K562 (cell line): ENCODE measurements around the gene WDR35. TPM values are rescaled to one million over a fixed set of nuclear protein-coding genes. Genes with fewer than 3 reads are reported as not detected.

ENCODE experiments used
- ATAC-seq: fragments of 200-7000 bp; cut with Tn5 transposase; 3 replicates; pipeline ENCODE4 v1.9.1; 2020; ENCODE audit warnings: moderate library complexity
- BruUV-seq: library from RNA; stranded (reverse); fragments of 400-500 nt; replicated peaks from 2 replicates; lab custom pipeline; 2021; lab: Mats Ljungman, UMichigan
- CTCF ChIA-PET: fragments of 300-600 bp; formaldehyde crosslinking; extraction: SDS; loops from one replicate; lab custom pipeline; 2021; ENCODE audit warnings: low intra/inter-chr PET ratio; lab: Yijun Ruan, JAX
- POLR2A ChIA-PET: fragments of 300-600, 350-650 bp; sonication (Branson Sonifier 250); formaldehyde crosslinking; extraction: SDS; loops from one replicate; lab custom pipeline; 2021; ENCODE audit warnings: antibody characterized with exemption, inconsistent platforms; lab: Yijun Ruan, JAX
- DNase-seq, 4 experiments: peaks; one replicate each; pipeline versions ENCODE4 v3.0.0 to v3.0.0-alpha.2; 2011 to 2018; ENCODE audit warnings: low spot score in 3 of 4, mixed read lengths in 3 of 4; ENCODE audit errors: extremely low read depth in 1 of 4
- FAIRE-seq: peaks from 2 replicates; lab custom pipeline; 2011; peaks lifted over from hg19 to GRCh38; lab: Jason Lieb, UNC
- H2AFZ ChIP-seq: 2 replicates; pipeline ENCODE4 v1.6.0; 2011; ENCODE audit warnings: low read depth, low read length, control low read depth, inconsistent platforms
- H3K27ac ChIP-seq: fragments of 200-600 bp; 3 replicates; pipeline ENCODE4 v1.8.0; 2011; ENCODE audit warnings: low read depth, mild to moderate bottlenecking, control low read depth, inconsistent platforms, low read length, moderate library complexity, mixed read lengths; ENCODE audit errors: extremely low read depth
- H3K27me3 ChIP-seq, 2 experiments: fragments of 300-600 bp in 1 of 2; 2 replicates in 1 of 2; 3 replicates in 1 of 2; pipeline versions ENCODE4 v1.6.0 to v1.8.0; 2011; ENCODE audit warnings: inconsistent platforms in 2 of 2, low read length in 2 of 2, mild to moderate bottlenecking in 1 of 2, mixed read lengths in 1 of 2, moderate library complexity in 1 of 2; ENCODE audit not compliant: control insufficient read depth in 2 of 2, insufficient read depth in 2 of 2
- H3K36me3 ChIP-seq: fragments of 300-600 bp; 3 replicates; pipeline ENCODE4 v1.8.0; 2011; ENCODE audit warnings: mild to moderate bottlenecking, low read length, inconsistent platforms; ENCODE audit not compliant: control insufficient read depth, insufficient read depth
- H3K4me1 ChIP-seq, 2 experiments: fragments of 200-600 bp in 1 of 2; replicated peaks in 1 of 2; 2 replicates in 1 of 2; 3 replicates in 1 of 2; pipeline versions ENCODE4 v1.5.1 to v1.8.0; 2011; ENCODE audit warnings: inconsistent platforms in 2 of 2, low read length in 2 of 2, mild to moderate bottlenecking in 1 of 2, mixed read lengths in 1 of 2, moderate library complexity in 1 of 2; ENCODE audit not compliant: control insufficient read depth in 2 of 2, insufficient read depth in 2 of 2
- H3K4me2 ChIP-seq: 2 replicates; pipeline ENCODE4 v1.6.1; 2011; ENCODE audit warnings: low read length, control low read depth, inconsistent platforms, mixed read lengths; ENCODE audit not compliant: insufficient read depth
- H3K4me3 ChIP-seq: fragments of 200-600 bp; sonication (generic), shearing (Covaris generic); 2 replicates; pipeline ENCODE4 v1.5.1; 2016; ENCODE audit warnings: control low read depth, inconsistent platforms
- H3K79me2 ChIP-seq: fragments of 200-600 bp; 3 replicates; pipeline ENCODE4 v1.8.0; 2011; ENCODE audit warnings: low read length, inconsistent platforms; ENCODE audit not compliant: control insufficient read depth, insufficient read depth
- H3K9ac ChIP-seq, 2 experiments: 2 replicates each; pipeline versions ENCODE4 v1.6.0 to v1.6.1; 2011; ENCODE audit warnings: low read depth in 2 of 2, low read length in 2 of 2, control low read depth in 1 of 2, inconsistent platforms in 1 of 2, mild to moderate bottlenecking in 1 of 2, mixed read lengths in 1 of 2; ENCODE audit not compliant: insufficient read depth in 1 of 2
- H3K9me1 ChIP-seq: one replicate; pipeline ENCODE4 v1.6.0; 2011; ENCODE audit warnings: inconsistent platforms, mild to moderate bottlenecking, low read length, moderate library complexity; ENCODE audit not compliant: control insufficient read depth, insufficient read depth
- H3K9me3 ChIP-seq: replicated peaks from 2 replicates; pipeline ENCODE4 v1.5.1; 2011; ENCODE audit warnings: low read depth, low read length, inconsistent platforms; ENCODE audit not compliant: control insufficient read depth, insufficient read depth
- H4K20me1 ChIP-seq: replicated peaks from 2 replicates; pipeline ENCODE4 v1.6.1; 2011; ENCODE audit warnings: low read length, inconsistent platforms, mixed read lengths; ENCODE audit not compliant: control insufficient read depth, insufficient read depth
- CEBPZ ChIP-seq: fragments of 150-350 bp; IDR thresholded peaks from 2 replicates; pipeline ENCODE4 v1.6.1; 2014; ENCODE audit warnings: low read depth, mild to moderate bottlenecking, low read length, borderline replicate concordance
- CHD7 ChIP-seq: fragments of 200-600 bp; sonication (generic); IDR thresholded peaks from one replicate; pipeline ENCODE4 v1.6.1; 2012; ENCODE audit warnings: mild to moderate bottlenecking, low read depth, low read length, inconsistent platforms
- DPF2 ChIP-seq: fragments of 450-650 bp; IDR thresholded peaks from 2 replicates; pipeline ENCODE4 v1.6.1; 2016
- POLR3A ChIP-seq: IDR thresholded peaks from 2 replicates; pipeline ENCODE4 v1.6.1; 2011; ENCODE audit warnings: borderline replicate concordance, mild to moderate bottlenecking, moderate library complexity; ENCODE audit not compliant: insufficient read length, insufficient read depth; ENCODE audit errors: extremely low read depth
- TAF15 ChIP-seq: fragments of 200-400 bp; formaldehyde crosslinking; IDR thresholded peaks from 2 replicates; pipeline ENCODE4 v1.6.1; 2017; ENCODE audit warnings: mild to moderate bottlenecking, low read depth, low read length, moderate library complexity
- TBP ChIP-seq: optimal IDR thresholded peaks from 2 replicates; pipeline ENCODE3; 2011; ENCODE audit warnings: low read depth, low read length, improper control_type of control experiment
- WGBS: fragments of 100-300 bp; shearing (Covaris generic); methylation state at CpG from one replicate; pipeline ENCODE4 v1.1.6; 2016; ENCODE audit warnings: low coverage, mixed read lengths; ENCODE audit not compliant: insufficient coverage; ENCODE audit errors: missing lambda C conversion rate; 5-methylcytosine and 5-hydroxymethylcytosine counted together
- in situ Hi-C: fragments of 300-500 bp; cut with MboI; formaldehyde crosslinking; loops from 4 replicates; pipeline ENCODE4 v1.15.0; 2018; ENCODE audit warnings: inconsistent platforms, mixed read lengths
- intact Hi-C: fragments of 100-400 bp; cut with micrococcal nuclease; formaldehyde crosslinking; loops from 2 replicates; pipeline ENCODE4 v1.14.2; 2022
- polyA plus RNA-seq, 8 experiments: library from polyadenylated mRNA; depleted of rRNA in 4 of 8; stranded (reverse) in 5 of 8; unstranded in 3 of 8; fragments of >200 nt; fragmentation: Nextera tagmentation in 2 of 8; fragmentation: Illumina TruSeq in 1 of 8; extraction: Ambion mirVana in 2 of 8; extraction: Trizol in 1 of 8; gene quantifications; 2 replicates each; pipeline versions ENCODE4 v1.2.1 to v1.2.3, GENCODE V29; 2011 to 2014; ENCODE audit warnings: inconsistent platforms in 1 of 8, missing spikeins in 1 of 8
- total RNA-seq, 7 experiments: library from RNA; depleted of rRNA in 6 of 7; stranded (reverse); fragments of >200 nt in 6 of 7; fragmentation: Illumina TruSeq in 2 of 7; extraction: Trizol in 2 of 7; gene quantifications; 2 replicates each; pipeline versions ENCODE4 v1.2.1 to v1.2.3, GENCODE V29; 2011 to 2021; ENCODE audit warnings: low replicate concordance in 1 of 7

Gene WDR35
- total and polyA plus RNA-seq, 9 of the 15 experiments (the other 6 are each of a cell fraction or from before 2014, with no cell fraction given), result 3.3 to 13.1 (median 8.0) TPM

- DNase-seq (no peak), ATAC-seq (no peak), FAIRE-seq (no peak)
- intact Hi-C loops, result no loop called here
- Histone ChIP-seq H3K4me3 (no peak overlapping the region), H3K4me1 (peaks cover 0 to 11% of the 10 kb centered on the region in 2 experiments; a peak in 2 of 5 replicates), H4K20me1 (no peaks in the 10 kb centered on the region; the same call in 1 of the 2 replicates), H3K9me3 (no peaks in the 10 kb centered on the region), H3K36me3 (no peaks in the 10 kb centered on the region), H3K27ac (no peak overlapping the region), H3K79me2 (no peaks in the 10 kb centered on the region), H3K4me2 (no peak overlapping the region), H2AFZ (no peak overlapping the region), H3K9ac (no peak overlapping the region), H3K27me3 (peaks cover 11 to 34% of the 10 kb centered on the region in 2 experiments; a peak in 4 of 5 replicates), H3K9me1 (no peaks in the 10 kb centered on the region)
- WGBS, result 8% methylated on average over 3 of the region's 3 CpGs
- no peak for TF ChIP-seq CHD7
- TF ChIP-seq POLR3A, result no peak
- no peak for TF ChIP-seq CEBPZ
- TF ChIP-seq TBP, result no peak
- TF ChIP-seq TAF15, result no peak
- TF ChIP-seq DPF2, result no peak
- POLR2A ChIA-PET, result interaction anchor here (1.0 kb wide), 1 partner anchor 15 kb away, joined by 3 read pairs; no protein-coding TSS in a partner anchor
- CTCF ChIA-PET, result no interaction called here
- in situ Hi-C loops, result loop anchor here (25.0 kb wide), 1 partner anchor 1110 kb away; no protein-coding TSS in a partner anchor
- BruUV-seq, result no TSS peak
These were observed 117.6 kb downstream of the WDR35 start for GRCh38 chr2:19872302-19872701.
